A549 treated with DMSO at 1 μM for 4 hours (cell line): ENCODE measurements around the gene ABHD12B. TPM values are rescaled to one million over a fixed set of nuclear protein-coding genes. Genes with fewer than 3 reads are reported as not detected.

ENCODE experiments used
- total RNA-seq: library from RNA; stranded (reverse); fragments of 200-300 nt; extraction: Qiagen RNA extraction; gene quantifications from 5 replicates; pipeline ENCODE4 v1.2.3, GENCODE V29; 2022; ENCODE audit warnings: low read depth

The ABHD12B gene, protein sequence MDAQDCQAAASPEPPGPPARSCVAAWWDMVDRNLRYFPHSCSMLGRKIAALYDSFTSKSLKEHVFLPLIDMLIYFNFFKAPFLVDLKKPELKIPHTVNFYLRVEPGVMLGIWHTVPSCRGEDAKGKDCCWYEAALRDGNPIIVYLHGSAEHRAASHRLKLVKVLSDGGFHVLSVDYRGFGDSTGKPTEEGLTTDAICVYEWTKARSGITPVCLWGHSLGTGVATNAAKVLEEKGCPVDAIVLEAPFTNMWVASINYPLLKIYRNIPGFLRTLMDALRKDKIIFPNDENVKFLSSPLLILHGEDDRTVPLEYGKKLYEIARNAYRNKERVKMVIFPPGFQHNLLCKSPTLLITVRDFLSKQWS
- total RNA-seq = not detected in 5 replicates

DNA sequence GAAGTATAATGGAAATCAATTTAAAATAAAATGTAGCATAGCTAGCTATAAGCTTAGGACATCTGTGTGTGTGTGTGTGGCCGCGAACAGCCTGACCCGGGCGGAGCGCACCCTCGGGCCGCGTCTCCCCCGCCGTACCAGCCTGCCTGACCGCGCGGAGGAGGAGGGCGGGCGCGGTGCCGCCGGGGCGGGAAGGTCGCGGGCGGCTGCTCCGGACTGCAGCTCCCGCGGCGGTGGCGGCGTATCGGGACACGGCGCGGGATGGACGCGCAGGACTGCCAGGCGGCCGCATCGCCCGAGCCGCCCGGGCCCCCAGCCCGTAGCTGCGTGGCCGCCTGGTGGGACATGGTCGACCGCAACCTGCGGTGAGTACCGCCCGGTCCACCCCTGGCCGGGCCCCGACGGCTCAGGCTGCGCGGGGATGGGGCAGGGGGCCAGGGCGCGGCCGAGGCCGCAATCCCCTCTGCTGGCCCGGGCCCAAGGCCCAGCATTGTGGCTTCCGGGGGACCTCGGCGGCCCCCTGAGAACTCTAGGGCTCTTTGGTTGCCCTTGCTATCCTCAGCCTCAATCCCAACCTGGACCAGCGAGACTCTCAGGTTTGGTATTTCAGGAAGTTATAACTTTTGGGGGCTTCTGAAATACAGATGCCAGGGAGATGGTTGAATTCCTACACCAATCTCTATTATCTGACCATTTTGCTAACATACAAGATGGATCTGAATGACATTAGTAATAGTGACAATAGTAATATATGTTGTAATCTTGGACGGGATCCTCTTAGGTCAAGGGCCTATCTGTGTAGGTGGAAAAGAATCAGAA lies at the start of gene ABHD12B:
TSS of gene ABHD12B (plus strand) at position 140 of the 819 bp plus-strand sequence. CDS start at position 262, 122 bp downstream.

DNA sequence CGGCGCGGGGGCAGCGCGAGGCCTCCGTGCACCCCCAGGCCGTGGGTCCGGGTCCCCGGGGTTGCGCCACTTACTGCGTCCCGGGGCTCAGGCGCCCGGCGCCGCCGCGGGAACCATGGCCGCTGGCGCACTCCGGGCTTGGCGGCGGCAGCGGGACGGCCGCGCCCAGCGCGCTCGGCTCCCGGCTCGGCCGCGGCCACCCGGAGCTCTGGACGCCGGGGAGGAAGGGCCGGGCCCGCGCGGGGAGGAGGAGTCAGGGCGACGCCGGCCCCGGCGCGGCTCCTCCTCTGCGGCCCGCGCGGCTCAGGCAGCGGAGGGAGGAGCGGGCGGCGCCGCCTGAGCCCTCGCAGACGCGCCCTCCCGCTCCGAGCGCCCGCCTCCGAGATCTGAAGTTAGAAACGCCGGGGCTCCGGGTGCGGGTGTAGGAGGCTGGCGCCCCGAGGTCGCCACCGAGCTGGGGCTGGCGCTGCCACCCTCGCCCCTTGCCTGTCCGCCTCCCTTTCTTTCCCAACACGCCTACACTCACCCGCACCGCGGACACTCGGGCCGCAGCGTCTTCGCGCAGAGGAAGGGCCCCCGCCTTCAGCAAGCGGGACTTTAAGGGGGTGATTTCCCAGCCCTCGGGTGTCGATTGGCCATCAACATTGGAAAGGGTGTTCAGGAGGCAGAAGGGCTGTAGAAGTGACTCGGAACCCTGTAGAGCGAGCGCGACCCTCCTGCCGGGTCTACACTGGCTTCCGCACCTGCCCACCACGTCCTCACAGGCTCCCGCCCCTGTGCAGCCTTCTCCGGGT lies 40.7 kb upstream of the ABHD12B start, which contains the start of gene NIN:
TSS of gene NIN (minus strand) at position 231 of the 794 bp plus-strand sequence. CDS start 9,106 bp downstream, outside the sequence.

DNA sequence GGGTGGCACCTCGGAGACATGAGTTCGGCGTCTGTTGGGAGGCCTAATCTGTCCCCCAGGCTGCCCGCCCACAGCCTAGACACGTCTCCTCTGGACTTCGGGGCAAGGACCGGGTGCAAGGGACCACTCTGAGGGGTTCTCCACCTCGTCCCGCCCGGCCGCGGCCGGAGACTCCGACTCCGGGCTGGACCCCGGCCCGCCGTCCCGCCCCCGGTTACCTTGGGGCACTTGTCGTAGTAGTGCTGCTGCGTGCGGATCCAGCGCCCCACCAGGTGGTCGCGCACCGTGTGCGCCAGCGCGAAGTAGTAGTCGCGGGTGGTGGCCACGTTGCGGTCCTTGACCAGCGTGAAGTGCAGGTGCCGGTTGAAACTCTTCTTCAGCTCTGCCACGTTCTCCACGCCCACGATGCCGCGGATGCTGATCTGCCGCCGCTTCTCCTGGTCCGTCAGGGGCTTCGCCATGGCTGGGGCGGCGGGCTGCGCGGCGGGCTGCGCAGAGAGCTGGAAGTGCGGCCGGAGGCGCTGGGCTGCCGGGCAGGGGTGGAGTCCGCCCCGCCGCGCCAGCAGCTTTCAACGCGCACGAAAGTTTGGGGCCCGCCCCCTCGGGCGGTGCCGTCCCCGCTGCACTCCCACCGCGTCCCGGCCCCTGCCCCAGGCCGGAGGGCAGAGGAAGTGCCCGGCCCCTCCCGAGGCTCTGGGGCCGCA lies 72.2 kb downstream of the ABHD12B start, which contains the start of gene PYGL:
TSS of gene PYGL (minus strand) at position 541 of the 704 bp plus-strand sequence. CDS start at position 461, 80 bp downstream.

Other genes with a start within 250 kb of the ABHD12B start
- 19.1 to 29.5 TPM (median 25.2 TPM) in 5 replicates for gene SAV1, start 203.7 kb upstream of the ABHD12B start, total RNA-seq
- gene NIN, start 40.9 kb upstream of the ABHD12B start, total RNA-seq = 12.3 to 19.7 TPM (median 16.9 TPM) in 5 replicates
- 107 to 146 TPM (median 133 TPM) in 5 replicates for gene PYGL, start 72.4 kb downstream of the ABHD12B start, total RNA-seq
- 8.9 to 10.8 TPM (median 10.1 TPM) in 5 replicates for gene TRIM9, start 223.1 kb downstream of the ABHD12B start, total RNA-seq